Stimulated activated CD4-positive, alpha-beta T cell treated with anti-CD3 and anti-CD28 coated beads, Interleukin-1b, Interleukin-23, amount 100 ng/mL, for 4 hours (primary cell): ENCODE data around the gene PDE4B.

ENCODE experiments used
- DNase-seq, 2 donors: peaks; one replicate each; pipeline ENCODE4 v3.0.0-alpha.2; 2020; ENCODE audit warnings: low read depth in 2 of 2

PDE4B gene

GRCh38 chr1:65882076-65882475 is 89.4 kb downstream of the PDE4B start:
- DNase-seq, result no peak

DNA sequence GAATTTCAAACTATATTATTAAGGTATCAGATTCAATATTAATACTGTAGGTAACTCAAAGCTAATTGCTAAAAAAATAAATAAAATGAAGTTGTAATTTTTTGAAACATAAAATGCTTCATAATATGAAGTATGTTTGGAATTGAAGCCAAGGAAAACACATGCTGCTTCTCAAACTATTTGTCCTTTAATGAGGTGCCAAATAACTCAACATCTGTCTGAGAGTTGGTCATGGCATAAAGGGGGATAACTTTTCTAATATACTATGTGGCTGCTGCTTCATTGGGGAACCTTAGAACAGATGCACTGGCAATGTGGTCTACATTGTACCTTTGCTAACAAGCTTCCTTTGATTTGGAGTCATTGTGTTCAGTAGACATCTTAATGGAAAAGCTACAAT is 96.7 kb downstream of the PDE4B start:
- DNase-seq, result no peak

- DNase-seq, result no peak
Measured at GRCh38 chr1:65890201-65890843, 97.6 kb downstream of the PDE4B start.

DNA sequence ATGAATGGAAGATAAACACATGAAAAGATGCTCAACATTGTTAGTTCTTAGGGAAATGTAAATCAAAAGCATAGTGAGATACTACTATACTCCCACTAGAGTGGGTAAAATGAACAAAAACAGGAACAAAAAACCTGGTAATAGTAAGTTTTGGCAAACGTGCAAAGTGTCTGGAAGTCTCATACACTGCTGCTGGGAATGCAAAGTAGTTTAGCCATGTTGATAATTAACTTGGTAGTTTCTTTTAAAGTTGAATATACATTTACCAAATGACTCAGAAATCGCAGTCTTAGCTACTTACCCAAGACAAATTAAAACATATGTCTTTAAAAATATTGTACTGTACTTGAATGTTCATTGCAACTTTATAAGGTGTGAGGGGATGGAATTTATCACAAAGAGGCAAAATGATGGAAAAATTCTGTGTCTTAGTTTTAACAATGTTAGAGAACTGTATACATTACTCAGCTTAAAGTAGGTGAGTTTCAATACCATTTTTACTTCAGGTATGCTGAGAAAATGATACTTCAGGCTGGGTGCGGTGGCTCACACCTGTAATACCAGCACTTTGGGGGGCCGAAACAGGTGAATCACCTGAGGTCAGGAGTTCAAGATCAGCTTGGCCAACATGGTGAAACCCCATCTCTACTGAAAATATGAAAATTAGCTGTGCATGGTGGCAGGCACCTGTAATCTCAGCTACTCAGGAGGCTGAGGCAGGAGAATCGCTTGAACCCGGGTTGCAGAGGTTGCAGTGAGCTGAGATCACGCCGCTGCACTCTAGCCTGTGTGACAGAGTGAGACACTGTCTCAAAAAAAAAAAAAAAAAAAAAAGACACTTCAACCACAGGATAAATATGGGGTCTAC is 102.3 kb downstream of the PDE4B start:
- DNase-seq, result no peak

DNA sequence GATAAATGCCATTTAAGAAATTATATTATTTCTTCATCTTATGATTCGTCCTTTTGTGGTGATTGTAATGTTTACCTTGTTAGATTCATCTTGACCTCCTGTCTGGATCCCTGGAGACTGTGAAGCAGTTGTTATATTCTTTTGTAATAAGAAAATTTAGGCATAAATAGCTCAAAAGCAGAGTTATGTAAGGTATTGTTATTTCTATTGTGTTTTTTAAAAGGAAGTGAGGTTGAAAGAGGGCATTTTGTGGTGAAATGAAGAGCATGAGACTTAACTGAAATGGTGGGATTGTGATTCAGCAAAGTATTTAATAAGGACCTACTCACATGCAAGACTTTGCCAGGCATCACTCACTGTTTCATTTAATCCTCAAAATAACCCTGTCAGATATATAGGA is 104.0 kb downstream of the PDE4B start:
- no peak for DNase-seq

GRCh38 chr1:65897485-65897884 is 104.8 kb downstream of the PDE4B start:
- DNase-seq, result no peak

- no peak for DNase-seq
Measured at GRCh38 chr1:65904681-65905083, 112.0 kb downstream of the PDE4B start.

DNA sequence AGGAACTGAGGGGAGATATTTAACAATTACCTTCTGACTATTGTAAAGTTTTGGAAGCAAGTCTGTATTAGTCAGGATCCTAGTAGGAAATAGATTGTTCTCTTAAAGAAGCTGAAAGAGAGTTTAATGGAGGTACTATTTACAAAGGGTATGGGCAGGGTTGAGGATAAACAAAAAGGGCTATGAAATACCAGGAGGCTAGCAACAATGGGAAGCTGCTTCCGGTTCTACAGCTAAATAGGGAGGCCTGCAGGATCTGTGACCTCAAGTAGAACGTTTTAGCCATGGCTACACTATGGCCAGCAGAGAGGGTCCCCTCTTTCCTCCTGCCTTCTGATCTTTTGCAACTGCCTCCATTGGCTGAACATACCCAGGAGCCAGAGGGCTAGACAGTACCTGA is 117.7 kb downstream of the PDE4B start:
- DNase-seq, result no peak

GRCh38 chr1:65911679-65912078 is 119.0 kb downstream of the PDE4B start:
- DNase-seq, result no peak

DNA sequence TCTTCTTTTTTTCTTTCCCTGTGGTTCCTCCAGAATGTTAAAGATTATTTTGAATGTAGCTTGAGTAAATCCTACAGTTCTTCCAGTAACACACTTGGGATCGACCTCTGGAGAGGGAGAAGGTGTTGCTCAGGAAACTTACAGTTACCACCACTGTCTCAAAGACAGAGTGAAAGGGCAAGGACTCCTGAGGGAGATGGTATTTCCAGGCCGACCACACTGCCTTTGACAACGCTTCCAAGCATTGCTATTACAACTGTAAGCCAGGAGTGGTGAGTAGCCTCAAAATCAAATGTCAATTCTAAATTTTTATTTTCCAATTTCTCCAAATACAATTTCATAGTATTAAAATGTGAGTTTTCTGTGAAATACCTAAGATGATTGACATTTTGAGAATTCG is 125.9 kb downstream of the PDE4B start:
- DNase-seq, result no peak

GRCh38 chr1:65921446-65921845 is 128.8 kb downstream of the PDE4B start:
- no peak for DNase-seq

DNA sequence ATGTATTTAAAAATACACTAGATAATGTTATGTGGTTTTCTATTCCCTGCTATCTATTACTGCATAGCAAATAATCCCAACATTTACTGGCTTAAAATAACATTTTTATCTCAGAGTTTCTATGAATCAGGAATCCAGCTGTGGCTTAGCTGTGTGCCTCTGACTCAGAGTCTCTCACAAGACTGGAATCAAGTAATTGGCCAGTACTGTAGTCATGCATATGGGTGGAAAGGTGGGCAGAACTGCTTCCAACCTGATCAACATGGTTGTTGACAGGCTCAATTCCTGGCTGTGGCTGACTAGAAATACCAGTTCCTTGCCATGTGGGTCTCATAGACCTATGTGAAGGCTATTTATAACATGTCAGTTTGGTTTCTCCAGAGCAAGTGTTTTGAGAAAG is 131.8 kb downstream of the PDE4B start:
- no peak for DNase-seq

DNA sequence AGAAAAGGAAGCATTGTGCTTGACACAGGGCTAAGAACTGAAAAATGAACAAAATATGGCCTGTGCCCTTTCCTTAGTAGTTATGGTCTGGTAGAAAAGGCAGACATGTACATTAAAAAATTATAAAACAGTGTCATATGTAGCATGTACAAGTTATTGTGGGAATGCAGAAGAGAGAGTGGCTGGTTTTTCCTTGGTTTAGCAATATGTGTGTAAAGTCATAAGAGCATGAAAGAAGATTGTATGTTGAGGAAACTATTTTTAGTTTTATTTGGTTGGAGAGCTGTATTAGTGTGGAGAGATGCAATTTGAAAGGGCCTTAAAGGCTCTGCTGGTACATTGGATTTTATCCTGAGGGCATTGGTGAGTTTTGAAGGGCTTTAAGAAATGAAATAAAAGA is 145.8 kb downstream of the PDE4B start:
- DNase-seq, result no peak

- no peak for DNase-seq
Measured at GRCh38 chr1:65939191-65939590, 146.5 kb downstream of the PDE4B start.

DNA sequence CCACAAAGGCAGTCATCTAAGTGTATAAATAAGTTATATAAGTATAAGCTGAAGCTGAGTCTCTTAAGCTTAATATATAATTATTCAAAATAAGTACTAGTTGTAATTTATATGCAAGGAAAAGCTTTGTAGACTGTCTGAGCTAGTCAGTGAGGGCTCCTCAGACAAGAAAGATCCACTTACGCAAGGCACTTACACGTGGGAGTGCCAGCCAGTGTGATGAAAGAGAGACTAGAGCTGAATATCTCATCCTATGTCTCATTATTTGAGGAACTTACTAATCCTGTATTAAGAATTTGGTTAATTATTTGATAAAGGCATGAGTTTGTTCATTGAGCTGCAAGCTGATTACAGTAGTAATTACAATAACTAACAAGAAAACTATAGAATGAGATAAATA is 146.9 kb downstream of the PDE4B start:
- no peak for DNase-seq

DNA sequence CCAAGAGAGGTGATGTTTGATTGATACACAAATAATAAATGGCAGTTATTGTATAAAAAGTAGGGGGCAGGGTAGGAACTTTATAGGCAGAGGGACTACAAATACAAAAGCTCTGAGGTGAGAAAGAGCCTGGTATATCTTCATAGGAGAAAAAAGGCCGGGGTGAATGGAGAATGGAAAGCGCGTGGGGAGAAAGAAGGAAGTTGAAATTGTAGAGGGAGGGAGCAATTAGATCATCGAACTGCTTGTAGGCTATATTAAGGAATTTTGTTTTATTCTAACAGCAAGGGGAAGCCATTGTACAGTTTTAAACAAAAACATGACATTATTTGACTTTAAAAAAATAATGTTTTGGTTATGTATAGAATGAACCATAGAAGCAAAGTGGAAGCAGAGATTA is 147.4 kb downstream of the PDE4B start:
- no peak for DNase-seq

DNA sequence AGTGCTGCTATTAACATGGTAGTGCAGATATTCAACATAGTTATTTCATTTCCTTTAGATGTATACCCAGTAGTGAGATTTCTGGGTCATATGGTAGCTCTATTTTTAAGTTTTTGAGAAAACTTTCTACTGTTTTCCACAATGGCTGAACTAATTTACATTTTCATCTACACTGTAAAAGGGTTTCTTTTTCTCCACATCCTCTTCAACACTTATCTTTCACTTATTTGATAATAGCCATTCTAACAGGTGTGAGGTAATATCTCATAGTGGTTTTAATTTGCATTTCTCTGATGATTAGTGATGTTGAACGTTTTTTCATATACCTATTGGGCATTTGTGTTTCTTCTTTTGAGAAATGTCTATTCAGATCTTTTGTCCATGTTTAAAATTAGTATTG is 149.8 kb downstream of the PDE4B start:
- no peak for DNase-seq

GRCh38 chr1:65946376-65946775 is 153.7 kb downstream of the PDE4B start:
- no peak for DNase-seq

DNA sequence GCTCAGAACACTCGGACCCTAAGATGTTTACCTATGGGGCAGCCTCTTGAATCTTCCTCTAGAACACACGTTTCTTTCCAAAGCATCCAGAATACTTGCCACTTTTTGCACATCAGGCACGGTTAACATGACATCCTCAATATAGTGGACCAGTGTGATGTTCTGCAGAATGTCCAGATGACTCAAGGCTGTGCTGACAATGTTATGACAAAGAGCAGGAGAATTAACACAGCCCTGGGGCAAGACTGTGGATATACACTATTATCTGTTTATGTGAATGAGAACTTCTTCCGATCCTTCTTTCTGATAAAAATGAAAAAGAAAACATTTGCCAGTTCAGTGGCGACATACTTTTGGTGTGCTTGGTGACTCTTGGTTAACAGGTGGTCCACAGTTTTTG is 154.3 kb downstream of the PDE4B start:
- no peak for DNase-seq

- DNase-seq, result no peak
Measured at GRCh38 chr1:65948609-65949229, 156.0 kb downstream of the PDE4B start.

DNA sequence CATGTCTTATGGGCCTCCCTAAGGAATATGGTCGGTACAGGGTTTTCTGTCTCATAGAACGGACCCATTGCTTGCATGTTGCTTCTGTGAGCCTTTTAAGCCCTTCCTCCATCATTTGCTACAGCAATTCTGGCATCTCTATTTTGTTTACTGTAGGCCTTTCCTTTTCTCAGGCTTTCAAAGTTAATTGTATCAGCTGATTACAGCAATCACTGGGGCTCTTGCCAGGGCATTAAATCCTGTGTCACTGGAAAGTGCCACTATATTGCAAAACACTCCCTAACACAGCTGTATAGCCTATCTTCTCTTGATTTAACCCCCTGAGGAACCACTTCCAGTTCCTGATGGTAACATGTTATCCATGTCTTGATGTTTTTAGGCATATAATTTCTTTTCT is 156.5 kb downstream of the PDE4B start:
- no peak for DNase-seq

DNA sequence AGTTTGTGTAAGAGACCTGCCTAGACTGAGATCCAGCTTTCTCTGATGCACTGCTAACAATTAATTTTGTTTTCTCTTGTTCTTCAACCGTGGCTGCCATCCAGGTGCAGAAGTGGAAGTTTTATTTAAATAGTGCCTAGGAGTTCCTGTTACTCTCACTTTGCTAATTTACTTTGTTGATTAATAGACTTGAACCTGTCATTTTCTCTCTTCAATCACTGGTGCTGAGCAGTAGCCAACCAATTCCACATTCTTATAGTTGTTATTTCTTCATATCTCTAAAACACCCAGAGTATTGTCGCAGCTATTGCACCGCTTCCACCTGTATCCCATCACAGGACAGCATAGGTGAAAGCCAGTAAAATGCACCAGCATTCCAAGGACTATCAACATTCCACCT is 157.2 kb downstream of the PDE4B start:
- no peak for DNase-seq

DNA sequence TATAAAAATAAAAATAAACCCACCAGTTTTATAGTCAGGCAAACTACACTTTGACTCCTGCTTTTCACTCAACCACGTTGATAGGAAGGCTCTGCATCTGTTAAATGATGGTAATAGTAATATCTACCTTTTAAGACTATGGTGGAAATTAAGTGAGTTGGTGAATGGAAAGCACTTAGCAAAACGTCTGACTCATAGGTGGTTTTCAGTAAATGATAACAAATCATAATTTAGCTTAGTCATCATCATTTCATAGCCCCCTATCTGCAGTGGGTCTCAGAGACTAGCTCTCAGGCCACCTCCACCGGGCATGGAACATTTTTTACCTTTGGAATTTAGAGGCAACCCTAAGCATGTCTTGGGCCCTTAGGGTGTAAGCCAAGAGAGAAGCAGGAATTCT is 160.0 kb downstream of the PDE4B start:
- DNase-seq, result no peak
